HL-60 (cell line): Measurements from ENCODE around the gene BLOC1S4.

Experiments
- DNase-seq, 2 experiments: peaks; one replicate each; pipeline ENCODE4 v3.0.0-alpha.2; 2010 to 2020; ENCODE audit warnings: low read depth in 1 of 2, low spot score in 1 of 2
- H3K27ac ChIP-seq: fragments of 250-450 bp; sonication (Bioruptor Pico); replicated peaks from 2 replicates; pipeline ENCODE4 v1.5.1; 2020; ENCODE audit warnings: mild to moderate bottlenecking, moderate library complexity
- H3K27me3 ChIP-seq: fragments of 250-450 bp; sonication (Bioruptor Pico); 2 replicates; pipeline ENCODE4 v1.5.1; 2021; ENCODE audit warnings: mild to moderate bottlenecking, moderate library complexity; ENCODE audit not compliant: insufficient read depth, poor library complexity, severe bottlenecking
- H3K4me3 ChIP-seq: replicated peaks from 2 replicates; pipeline ENCODE4 v1.5.1; 2011; ENCODE audit warnings: mild to moderate bottlenecking, control low read depth, low read length; ENCODE audit not compliant: insufficient read depth
- CTCF ChIP-seq: IDR thresholded peaks from one replicate; pipeline ENCODE4 v1.5.1; 2011; ENCODE audit warnings: low read length, control low read depth, inconsistent platforms; ENCODE audit not compliant: insufficient read depth
- GABPA ChIP-seq: IDR thresholded peaks from 2 replicates; pipeline ENCODE4 v1.6.1; 2012; ENCODE audit warnings: low read depth
- POLR2AphosphoS5 ChIP-seq: IDR thresholded peaks from 2 replicates; pipeline ENCODE4 v1.6.1; 2012; ENCODE audit warnings: low read depth
- REST ChIP-seq: IDR thresholded peaks from 2 replicates; pipeline ENCODE4 v1.6.1; 2012; ENCODE audit warnings: low read depth; ENCODE audit not compliant: insufficient replicate concordance
- SPI1 ChIP-seq: IDR thresholded peaks from 2 replicates; pipeline ENCODE4 v1.6.1; 2012; ENCODE audit warnings: low read depth, mild to moderate bottlenecking, borderline replicate concordance

BLOC1S4 gene

GRCh38 chr4:6728320-6729029, 12.5 kb downstream of the BLOC1S4 start:
- no peak for DNase-seq
- no peak overlapping the region for H3K27ac ChIP-seq
- H3K27me3 ChIP-seq = no peaks in the 10 kb centered on the region
- no peak overlapping the region for H3K4me3 ChIP-seq
- TF ChIP-seq CTCF = no peak
- TF ChIP-seq GABPA = no peak
- no peak for TF ChIP-seq REST
- no peak for TF ChIP-seq SPI1
- TF ChIP-seq POLR2AphosphoS5 = no peak

GRCh38 chr4:6730603-6731317, 14.8 kb downstream of the BLOC1S4 start:
- no peaks in the 10 kb centered on the region for H3K27me3 ChIP-seq
- DNase-seq = no peak
- H3K4me3 ChIP-seq = no peak overlapping the region
- TF ChIP-seq CTCF (no peak), REST (no peak), GABPA (no peak), POLR2AphosphoS5 (no peak), SPI1 (no peak)
- H3K27ac ChIP-seq = no peak overlapping the region

- TF ChIP-seq POLR2AphosphoS5 = no peak
- TF ChIP-seq GABPA = no peak
- TF ChIP-seq REST = no peak
- no peak for TF ChIP-seq SPI1
- TF ChIP-seq CTCF = no peak
- no peak overlapping the region for H3K27ac ChIP-seq
- no peak overlapping the region for H3K4me3 ChIP-seq
- H3K27me3 ChIP-seq = no peaks in the 10 kb centered on the region
- DNase-seq = no peak
Observed at GRCh38 chr4:6731318-6731675, 15.3 kb downstream of the BLOC1S4 start.
